Astrocyte of the cerebellum (primary cell): ENCODE data around the gene SDK2.

ENCODE experiments used
- DNase-seq: peaks from one replicate; pipeline ENCODE4 v3.0.0-alpha.2; 2011; ENCODE audit warnings: low read depth
- H3K4me3 ChIP-seq: 2 replicates; pipeline ENCODE4 v1.5.1; 2011; ENCODE audit warnings: mild to moderate bottlenecking, low read depth, low read length, moderate library complexity
- in situ Hi-C: cut with HindIII; loops from 2 replicates; pipeline ENCODE4 v1.10.0; 2017; ENCODE audit warnings: low sequenced_read_pairs
- TF ChIP-seq, protein P1 (sequence below): IDR thresholded peaks from 2 replicates; pipeline ENCODE4 v1.5.1; 2012; ENCODE audit warnings: low read length, low read depth, moderate library complexity, mild to moderate bottlenecking; ENCODE audit errors: missing control alignments

Gene SDK2

GRCh38 chr17:73582821-73583220 is 61.4 kb downstream of the SDK2 start:
- DNase-seq, result no peak
- TF ChIP-seq, protein P1, sequence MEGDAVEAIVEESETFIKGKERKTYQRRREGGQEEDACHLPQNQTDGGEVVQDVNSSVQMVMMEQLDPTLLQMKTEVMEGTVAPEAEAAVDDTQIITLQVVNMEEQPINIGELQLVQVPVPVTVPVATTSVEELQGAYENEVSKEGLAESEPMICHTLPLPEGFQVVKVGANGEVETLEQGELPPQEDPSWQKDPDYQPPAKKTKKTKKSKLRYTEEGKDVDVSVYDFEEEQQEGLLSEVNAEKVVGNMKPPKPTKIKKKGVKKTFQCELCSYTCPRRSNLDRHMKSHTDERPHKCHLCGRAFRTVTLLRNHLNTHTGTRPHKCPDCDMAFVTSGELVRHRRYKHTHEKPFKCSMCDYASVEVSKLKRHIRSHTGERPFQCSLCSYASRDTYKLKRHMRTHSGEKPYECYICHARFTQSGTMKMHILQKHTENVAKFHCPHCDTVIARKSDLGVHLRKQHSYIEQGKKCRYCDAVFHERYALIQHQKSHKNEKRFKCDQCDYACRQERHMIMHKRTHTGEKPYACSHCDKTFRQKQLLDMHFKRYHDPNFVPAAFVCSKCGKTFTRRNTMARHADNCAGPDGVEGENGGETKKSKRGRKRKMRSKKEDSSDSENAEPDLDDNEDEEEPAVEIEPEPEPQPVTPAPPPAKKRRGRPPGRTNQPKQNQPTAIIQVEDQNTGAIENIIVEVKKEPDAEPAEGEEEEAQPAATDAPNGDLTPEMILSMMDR, result no peak
- in situ Hi-C loops, result no loop called here
- no peak overlapping the region for H3K4me3 ChIP-seq

- TF ChIP-seq, protein P1, result no peak
- no peak for DNase-seq
- no peak overlapping the region for H3K4me3 ChIP-seq
- in situ Hi-C loops, result no loop called here
Observed at GRCh38 chr17:73582359-73582758, 61.9 kb downstream of the SDK2 start.

DNA sequence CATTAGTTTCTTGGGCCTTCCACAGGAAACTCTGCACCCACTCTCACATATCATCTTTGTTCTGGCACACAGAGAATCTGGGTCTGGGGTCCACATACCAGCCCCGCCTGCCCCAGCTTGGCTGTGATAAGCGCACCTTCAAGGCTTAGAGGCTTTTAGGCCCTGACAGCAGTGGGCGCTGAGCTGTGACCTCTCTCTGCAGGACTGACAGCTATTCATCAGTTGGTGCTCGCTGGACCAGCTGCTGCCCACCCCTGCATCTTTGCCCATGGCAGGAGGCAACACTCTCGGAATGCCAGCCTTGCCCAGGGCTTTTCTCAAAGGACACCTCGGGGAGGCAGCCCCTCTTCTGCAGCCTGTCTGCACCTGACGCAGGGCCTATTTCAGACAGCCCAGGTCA is 62.9 kb downstream of the SDK2 start:
- no peak overlapping the region for H3K4me3 ChIP-seq
- DNase-seq, result no peak
- TF ChIP-seq, protein P1, result no peak
- in situ Hi-C loops, result no loop called here

DNA sequence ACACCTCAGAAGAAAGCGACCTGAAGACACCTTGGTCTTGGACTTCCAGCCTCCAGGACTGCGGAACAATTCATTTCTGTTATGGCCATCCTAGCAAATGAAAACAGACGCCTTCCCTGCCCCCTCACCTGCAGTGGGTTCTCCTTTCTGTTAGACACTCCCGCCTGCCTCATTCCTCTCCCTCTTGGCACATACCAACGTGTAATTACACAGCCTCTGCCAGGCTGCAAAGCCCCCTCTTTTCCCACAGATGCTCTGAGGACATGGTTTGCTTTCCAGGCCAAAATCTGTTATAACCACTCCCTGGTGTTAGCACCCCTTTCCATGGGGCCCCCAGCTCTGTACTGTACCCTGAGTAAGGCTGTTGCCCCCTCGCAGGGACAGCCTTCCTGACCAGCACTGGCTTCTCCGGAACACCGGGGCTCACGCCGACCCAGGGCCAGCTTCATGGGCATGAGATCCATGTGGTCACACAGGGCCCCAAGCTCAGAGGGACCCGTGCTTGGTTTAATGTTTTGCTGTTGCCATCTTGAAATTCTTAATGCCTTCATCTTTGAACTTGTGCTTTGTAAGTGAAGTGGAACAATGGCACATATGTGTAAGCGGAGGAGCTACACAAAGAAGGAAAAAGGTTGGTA is 64.1 kb downstream of the SDK2 start:
- no peak overlapping the region for H3K4me3 ChIP-seq
- DNase-seq, result no peak
- in situ Hi-C loops, result no loop called here
- TF ChIP-seq, protein P1, result no peak

- in situ Hi-C loops, result no loop called here
- TF ChIP-seq, protein P1, result no peak
- no peak overlapping the region for H3K4me3 ChIP-seq
- DNase-seq, result no peak
Observed at GRCh38 chr17:73576556-73577098, 67.6 kb downstream of the SDK2 start.

DNA sequence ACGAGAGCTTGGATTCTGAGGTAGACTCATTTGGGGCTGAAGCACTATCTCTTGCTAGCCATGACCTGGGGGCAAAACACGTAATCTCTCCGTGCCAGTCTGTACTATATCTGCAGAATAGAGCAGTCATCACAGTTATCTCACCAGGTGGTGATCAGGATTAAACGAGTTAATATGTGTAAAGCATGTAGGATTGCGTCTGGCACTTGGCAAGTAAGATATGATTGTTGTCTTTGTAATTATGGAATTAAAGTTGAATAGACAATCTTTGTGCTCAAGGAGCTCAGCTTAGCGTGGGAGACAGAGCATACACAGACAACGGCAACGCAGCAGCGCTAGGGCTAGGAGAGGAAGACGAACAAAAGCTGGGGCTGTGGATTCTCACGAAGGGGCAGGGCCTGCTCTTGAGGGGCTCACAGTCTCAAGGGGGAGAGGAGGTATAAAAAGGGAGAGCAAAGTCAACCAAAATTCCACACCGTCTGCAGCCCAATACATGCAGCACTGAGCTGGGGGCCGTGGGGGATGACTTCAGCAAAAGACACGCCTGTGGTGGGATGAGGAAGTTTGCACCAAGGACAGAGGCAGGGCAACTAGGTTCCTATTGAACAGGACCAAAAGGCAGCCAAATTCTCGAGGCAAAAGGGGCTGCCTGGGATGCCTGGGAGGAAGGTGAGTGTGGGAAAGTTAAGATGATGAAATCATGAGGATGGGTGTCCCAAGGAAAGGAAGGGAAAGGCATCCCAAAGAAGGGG is 68.6 kb downstream of the SDK2 start:
- TF ChIP-seq, protein P1, result no peak
- no peak for DNase-seq
- in situ Hi-C loops, result no loop called here
- no peak overlapping the region for H3K4me3 ChIP-seq
